NCI-H2227 treated with DMSO at 0.1 percent for 48 hours (cell line): ENCODE measurements around the gene WDR33.

Source experiments
- DNase-seq: peaks from one replicate; lab custom pipeline; 2025; lab: John Stamatoyannopoulos, UW

Gene WDR33

DNA sequence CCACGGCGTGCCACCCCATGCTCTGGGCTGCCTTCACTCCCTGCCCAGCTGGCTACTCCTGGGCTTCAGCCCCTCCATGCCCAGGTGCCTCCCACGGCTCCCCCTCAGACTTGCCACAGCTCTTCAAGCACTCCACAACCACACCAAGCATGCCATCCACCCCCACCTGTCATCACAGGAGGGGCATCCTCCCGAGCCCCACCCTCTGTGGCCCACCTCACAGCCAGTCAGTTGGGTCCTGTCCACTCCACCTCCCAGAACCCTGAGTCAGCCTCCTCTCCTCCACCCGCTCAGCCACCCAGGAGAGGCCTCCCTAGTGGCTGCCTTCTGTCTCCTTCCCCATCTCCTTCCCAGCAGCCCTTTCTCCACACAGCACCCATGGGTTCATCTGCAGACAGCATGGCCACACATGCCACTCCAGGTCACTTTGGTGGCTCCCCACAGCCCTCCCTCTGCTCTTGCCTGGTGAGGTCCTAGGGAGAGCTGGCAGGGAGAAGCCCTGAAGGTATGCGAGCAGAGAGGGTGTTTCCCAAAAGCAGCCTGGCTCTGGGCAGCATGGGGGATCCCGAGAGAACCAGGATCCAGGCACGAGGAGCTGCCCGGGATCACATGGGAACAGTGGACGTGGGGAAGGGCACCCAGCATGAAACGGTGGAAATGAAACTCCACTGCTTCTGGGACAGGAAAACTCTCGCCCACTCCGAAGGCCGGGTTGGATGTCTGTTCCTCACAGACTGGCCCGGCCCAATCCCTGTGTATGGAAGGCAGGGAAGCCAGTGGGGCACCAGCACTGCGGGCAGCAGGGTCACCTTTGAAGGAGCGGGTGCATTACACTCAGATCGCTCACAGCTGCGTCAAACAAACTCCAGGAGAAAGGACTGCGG, 138.4 kb downstream of the WDR33 start:
- no peak for DNase-seq

DNA sequence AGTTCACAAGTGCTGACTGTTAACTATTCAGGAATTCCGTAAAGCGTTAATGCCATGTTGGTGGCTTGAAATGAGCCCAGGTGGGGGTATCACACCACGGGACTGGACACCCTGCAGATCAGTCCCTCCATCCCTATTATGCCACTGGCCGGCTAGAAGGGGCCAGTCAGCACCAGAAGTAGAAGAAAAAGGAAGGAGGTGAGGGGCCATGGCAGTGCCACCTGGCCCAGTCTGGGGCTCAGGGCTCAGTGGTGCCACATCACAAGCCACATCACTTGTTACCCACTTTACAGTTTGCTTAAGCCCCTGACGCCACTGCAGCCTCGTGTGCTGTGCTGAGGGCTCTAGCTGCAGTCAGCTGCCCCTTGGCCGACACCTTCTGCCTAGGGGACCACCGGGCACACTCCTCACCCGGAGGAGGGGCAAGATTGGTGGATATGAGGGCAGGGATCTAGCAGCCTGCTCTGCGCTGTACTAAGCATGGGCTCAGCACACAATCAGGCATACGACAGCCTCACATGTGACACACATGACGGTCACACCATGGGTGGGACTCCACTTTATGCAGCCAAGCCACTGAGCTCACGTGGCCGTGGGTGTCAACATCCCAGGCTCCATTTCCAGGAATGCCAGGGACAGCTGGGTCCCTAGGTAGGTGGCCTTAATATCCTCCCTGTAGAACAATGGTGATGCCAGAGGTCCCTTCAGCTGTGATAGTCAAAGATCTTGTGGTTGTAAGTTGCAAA, 139.2 kb downstream of the WDR33 start:
- no peak for DNase-seq

DNA sequence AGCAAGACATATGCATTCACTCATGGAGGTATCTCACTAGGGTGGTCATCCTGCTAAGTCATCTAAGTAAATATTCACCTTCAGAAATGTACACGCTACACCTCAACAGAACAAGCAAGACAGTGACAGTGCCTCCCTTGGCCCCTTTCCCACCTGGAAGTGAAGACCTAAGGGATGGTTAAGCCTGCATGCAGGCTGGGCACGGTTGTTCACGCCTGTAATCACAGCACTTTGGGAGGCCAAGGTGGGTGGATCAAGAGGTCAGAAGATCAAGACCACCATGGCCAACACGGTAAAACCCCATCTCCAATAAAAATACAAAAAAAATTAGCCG, 140.0 kb downstream of the WDR33 start:
- DNase-seq, result no peak

DNA sequence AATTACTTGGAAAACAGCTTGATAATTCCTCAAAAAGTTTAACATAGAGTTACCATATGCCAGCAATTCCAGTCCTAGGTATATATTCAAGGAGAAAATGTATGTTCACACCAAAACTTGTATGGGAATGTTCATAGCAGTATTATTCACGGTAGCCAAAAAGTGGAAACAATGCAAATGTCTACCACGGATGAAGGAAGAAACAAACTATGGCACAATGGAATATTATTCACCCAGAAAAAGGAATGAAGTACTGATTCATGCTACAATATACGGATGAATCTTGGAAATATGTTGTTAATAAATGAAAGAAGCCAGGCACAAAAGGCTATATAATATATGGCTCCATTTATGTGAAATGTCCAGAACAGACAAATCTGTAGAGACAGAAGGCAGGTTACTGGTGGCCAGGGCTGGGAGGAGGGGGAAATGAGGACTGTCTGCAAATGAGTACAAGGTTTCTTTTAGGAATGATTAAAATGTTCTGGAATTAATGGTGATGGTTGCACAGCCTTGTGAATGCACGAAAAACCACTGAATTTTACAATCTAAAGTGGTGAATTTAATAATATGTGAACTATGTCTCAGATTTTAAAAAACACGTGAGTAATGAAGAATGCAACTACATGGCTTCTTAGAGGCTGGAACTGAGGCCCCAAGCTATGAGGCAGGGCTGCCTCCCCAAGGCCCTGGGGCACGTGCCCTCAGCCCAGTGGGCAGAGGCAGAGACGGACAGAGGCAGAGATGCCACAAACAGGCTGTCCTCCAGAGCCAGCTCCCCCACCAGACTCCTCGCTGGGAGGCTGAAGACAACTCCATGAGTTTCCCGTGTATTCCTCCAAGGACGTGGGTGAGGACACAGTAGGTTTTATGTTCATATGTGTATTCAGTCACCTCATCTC, 140.7 kb downstream of the WDR33 start:
- no peak for DNase-seq

DNA sequence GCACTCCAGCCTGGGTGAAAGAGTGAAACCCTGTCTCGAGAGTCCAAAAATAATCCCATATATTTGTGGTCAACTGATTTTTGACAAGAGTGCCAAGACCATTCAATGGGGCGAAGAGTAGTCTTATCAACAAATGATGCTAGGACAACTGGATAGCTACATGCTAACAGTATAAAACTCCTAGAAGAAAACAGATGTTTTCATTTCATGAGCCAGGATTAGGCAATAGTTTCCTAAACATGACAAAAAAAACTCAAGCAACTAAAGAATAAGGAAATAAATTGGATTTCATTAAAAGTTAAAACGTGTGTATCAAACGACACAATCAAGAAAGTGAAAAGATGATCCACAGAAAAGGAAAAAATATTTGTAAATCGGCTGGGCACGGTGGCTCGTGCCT, 141.9 kb downstream of the WDR33 start:
- DNase-seq, result no peak

DNA sequence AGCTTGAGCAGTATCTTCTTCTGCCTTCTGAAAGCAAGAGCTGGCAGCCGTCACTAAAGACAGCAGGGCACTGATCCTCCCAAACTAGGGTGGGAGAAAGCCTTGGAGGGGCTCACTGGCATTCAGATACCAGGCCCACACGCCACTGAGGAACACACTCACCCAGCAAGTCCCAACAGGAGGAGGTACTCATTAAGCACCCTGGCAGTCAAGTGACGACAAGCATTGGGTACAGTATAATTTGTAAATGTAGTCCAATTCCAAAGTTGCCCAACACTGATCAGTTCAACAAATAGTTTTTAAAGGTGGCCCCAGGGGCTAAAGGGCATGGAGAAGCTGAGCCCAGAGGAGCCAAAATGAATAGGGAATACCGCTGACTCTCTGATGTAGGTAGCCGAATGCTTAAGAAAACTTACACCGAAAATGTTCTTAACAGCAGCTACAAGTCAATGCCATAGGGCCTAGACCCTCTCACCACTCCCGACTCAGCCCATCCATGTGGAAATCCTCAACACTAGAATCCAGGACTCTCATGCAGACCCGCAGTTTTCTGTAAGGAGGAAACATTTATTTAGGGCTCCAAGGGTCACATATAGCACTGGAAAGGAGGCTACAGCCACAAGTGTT, 145.6 kb downstream of the WDR33 start:
- no peak for DNase-seq

DNA sequence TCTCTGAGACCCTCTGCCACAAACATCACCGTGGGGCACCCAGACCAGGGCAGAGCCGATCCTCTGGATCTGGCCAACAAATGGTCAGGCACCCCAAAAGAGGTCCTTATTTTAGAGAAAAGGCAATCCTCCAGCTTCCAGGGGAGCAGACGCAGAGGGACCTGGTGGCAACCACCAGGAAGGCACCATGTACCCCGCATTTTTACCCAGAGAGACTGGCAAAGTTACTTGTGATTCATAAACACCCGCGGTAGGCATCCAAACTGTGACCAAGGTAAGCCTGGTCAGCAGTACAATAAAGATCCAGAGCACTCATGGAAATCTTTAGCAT, 146.1 kb downstream of the WDR33 start:
- no peak for DNase-seq

DNA sequence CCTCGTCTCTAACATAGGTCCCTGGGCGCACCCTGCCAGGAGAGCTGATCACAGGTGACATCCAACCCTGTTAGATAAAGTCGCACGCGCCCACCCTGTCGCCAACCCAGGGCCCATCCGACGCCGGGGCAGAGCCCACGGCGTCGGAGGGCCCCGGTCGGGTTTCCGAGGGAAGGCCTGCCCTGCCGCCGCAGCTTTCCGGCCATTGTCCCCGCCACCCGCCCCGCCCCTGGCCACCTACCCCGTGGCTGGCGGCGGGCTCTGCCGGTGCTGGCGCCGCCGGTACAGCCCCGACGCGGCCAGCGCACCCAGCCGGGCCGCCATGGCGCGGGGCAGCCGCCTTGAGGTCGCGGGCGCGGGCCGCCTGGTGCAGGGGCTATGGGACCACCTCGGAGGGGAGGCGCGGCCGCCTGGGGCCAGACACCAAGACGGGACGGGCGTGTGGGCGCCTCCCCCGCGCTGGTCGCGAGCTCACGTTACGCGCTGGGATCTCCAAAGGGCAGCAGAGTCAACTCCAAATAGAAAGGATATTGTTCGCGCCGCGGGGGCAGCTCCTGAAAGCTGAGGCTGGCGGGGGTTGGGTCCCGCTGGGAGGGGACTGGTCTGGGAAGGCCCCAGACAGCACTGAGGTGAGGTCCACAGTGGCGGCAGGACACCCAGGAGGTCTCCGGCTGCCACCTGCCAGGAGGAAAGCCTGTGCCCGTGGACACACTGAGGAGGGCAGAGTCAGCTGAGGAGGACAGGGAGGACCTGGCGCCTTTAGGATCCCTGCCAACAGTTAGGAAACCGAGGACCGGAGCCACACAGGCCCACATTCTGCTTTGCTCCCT, 146.7 kb downstream of the WDR33 start:
- DNase-seq, result no peak

DNA sequence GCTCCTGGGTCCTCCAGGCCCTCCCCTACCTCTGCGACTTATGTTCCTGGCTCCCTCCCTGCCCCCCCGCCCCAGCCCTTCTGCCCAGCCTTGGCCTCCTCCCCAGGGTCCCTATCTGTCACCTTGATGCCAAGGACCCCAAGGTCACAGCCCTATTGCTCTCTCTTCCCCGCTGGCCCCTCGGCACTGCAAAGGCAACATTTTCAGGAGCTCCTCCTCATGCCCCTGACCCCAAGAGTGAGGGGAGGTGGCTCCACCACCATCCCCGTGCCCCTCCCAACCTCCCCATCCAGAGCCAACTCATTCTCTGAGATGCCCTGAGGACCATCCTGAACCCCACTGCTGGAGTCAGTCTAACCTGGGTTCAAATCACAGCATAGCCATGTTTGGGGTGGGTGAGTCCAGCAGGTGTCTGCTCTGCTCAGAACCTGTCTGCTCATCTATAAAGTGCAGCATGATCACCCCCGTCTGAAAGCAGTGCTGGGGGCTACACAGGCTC, 147.4 kb downstream of the WDR33 start:
- DNase-seq, result no peak

DNA sequence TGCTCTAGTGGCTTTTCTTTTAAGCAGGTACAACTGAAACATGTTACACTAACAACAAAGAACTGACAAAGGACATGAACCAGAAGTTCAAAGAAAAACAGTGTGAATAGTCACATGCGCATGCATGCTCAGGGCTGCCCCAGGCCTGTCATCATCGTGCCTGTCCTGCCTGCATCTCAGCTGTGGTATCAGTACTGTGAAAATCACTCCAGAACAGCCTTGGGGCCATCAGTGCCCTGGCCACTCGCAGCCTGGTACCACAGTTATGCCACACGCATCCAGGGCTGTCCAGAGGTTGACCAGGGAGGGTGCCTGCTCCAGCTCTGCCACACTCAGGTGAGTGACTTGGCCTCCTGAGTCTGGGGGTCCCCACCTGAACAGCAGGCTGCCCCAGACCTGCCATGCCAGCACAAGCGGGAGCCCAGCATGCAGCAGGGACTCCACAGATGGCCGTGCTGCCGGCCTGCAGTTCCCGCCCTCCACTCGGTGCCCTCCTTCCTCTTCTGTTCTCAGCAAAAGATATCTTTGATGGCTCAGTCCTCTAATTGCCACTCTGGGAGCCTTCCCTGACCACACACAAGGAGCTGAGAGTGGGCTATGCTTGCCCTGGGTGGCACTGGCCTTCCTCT, 147.9 kb downstream of the WDR33 start:
- DNase-seq, result no peak

DNA sequence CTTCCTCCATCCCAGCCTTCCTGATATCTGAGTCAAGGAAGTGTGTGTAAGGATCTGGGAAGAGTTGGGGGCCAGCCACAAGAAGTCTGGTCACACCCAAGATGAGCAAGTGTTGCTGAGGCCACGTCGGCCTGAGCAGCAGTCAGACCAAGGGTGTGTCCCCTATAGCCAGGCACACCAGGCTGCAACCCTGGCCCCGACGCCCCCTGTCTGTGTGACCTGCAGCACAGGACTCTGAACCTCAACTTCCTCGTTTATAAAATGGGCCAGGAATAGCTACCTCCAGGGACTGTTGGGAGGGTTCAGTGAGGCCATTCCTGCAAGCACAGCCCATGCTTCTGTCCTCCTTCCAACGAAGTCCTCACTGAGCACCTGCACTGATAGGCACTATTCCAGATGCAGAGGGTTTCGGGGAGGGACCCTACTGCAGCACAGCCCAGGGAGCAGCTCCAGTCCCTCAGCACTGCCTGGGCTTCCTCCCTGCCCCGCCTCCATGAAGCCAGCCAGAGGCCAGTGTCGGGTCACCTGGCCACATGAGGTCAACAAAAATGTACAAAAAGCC, 148.9 kb downstream of the WDR33 start:
- no peak for DNase-seq

DNA sequence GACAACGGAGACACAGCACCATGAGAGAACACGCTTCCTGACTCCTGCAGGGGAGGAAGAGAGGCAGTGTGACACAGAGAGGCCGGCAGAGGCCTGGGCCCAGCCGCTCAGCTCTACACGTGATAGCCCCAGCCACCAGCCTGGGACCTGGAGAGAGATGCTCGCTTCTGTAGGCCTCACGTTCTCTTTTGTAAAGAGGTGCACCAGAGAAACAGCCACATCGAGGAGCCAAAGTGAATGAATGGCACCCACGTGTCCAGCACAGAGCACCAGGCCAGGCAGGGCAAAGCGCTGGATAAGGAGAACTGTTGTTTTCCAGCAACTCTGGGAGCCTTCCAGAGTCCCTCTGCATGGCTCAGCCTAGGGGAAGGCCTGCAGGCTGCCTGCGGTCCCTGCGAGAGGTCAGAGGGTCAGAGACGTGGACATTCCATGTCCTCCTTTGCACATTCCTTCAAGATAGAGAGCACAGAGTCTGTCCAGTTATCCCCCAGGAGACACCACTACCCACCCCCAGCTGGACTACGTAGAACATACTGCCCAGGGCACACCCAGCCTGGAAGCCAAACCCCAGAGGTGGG, 149.8 kb downstream of the WDR33 start:
- no peak for DNase-seq

DNA sequence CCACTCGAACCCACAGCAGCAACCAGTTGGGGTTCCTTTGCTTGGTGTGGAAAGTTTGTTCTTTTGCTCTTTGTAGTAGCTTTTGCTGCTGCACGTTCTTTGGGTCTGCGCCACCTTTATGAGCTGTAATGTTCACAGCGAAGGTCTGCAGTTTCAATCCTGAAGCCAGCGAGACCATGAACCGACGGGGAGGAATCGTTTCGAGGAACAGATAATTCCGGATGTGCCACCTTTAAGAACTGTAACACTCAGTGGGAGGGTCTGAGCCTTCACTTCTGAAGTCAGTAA, 150.7 kb downstream of the WDR33 start:
- DNase-seq, result no peak

DNA sequence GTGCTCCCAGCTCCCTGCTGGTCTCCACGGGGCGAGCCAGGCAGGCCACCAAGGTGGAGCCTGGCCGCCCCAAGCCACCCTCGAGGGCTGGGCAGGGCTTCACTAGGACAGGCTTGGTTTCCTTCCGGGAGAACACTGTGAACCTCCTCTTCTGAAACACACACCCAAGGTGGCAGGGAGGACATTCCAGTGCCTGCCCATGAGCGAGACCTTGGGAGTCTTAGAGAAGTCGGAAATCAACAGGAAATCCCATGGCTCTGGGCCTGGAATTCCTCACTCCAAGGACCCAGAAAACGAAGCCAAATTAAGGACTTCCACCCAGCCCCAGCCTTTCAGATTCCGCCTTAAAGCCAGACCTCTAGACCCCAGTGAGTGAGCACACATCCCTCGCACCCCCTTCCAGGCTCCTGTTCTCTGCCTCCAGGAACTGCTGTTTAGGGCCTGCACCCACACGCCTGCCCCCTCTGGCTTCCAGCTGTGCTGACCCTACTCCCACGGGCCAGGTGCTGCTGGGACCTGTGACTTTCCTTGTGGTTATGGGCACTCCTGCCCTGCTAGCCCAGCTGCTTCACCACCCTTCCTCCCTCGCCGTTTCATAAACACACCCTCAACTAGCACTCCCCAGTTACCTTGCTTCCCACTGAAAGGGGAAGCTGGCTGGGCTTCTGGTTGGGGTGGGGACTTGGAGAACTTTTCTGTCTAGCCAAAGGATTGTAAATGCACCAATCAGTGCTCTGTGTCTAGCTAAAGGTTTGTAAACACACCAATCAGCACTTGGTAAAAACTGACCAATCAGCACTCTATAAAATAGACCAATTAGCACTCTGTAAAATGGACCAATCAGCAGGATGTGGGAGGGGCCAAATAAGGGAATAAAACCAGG, 151.3 kb downstream of the WDR33 start:
- no peak for DNase-seq

DNA sequence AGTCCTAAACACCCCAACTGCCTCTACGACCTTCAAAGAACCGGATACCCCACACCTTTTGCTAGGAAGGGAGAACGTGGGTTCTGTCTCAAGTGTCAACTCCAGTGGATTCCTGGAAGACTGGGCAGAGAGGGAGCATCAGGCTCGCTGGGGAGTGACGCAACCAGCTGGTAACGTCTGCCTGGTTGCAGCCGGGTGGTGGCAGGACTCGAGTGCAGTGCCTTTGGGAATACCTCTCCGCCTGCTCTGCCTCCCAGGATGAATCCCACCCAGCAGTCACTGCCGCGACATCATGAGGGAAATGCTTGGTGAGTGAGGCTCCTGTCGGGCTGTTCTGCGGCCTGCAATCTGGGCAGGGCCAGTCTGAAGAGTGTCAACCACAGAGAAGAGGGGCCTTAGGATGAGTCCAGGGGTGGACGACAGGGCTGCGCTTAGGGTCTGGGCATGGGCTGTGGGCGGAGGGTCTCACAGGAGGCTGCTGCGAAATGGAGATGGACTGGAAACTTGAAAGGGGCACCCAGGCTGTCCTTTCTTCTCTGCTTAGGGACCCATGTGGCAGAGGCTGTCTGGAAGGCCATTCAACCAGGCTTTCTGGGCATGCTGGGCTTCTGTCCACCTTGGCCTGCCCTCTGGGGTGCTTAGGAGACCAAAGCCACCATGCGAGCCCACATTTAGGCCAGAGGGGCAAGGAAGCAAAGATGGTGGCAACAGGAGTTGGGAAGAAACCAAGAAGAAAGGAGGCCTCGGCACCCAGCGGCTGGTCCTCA, 152.1 kb downstream of the WDR33 start:
- DNase-seq, result no peak

DNA sequence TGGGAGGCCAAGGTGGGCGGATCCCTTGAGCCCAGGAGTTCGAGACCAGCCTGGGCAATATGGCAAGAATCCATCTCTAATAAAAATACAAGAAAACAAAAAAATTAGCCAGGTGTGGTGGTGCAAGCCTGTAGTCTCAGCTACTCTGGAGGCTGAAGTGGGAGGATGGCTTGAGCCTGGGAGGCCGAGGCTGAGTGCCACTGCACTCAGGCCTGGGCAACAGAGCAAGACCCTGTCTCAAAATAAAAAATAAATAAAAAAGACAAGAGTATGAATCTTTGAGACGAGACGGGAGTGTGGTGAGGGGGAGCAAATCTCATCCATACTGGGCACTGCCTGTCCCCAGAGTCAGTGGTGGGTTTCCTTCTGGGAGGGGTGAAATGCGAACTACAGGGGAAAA, 152.8 kb downstream of the WDR33 start:
- DNase-seq, result no peak

DNA sequence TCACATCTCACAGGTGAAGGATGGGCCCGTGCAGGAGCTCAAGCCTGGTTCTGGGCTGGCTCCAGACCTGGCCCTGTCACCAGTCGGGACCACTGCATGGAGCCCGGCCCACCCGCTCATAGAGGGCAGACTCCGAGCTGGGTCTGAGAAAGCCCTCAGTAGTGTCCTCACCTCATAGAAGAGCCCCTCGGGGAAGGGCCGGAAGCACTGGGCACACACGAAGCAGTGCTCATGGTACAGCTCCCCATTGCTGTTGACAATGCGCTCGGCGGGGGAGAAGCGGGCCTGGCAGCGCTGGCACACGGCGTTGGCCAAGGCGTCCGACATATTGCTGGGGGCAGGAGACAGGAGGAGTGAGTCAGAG, 153.8 kb downstream of the WDR33 start:
- no peak for DNase-seq

DNA sequence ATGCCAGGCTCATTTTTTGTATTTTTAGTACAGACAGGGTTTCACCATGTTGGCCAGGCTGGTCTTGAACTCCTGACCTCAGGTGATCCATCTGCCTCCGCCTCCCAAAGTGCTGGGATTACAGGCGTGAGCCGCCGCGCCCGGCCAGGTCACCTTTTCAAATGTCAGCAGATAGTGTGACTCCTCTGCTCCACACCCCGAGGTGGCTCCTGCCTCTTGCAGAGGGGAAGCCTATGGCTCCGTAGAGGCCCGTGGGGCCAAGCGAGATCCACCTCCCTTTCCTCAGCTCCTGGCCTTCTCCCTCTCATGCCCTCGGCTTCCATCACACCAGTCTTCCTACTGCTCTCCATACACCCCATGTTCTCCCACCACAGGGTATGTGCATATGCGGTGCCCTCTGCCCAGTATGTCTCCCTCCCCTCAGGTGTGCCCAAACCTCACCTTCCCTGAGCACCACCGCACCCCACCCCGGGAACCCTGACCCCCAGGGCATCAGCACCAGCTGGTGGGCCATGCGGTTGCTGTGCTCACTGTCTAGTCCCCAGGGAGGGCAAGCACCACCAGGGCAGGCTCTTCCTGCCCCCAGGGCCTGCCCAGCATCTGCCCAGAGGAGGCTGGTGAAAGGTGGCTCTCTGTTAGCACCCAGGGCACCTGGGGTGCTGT, 154.3 kb downstream of the WDR33 start:
- DNase-seq, result no peak
